ENCODE results near the gene SEPTIN1.
"Not testable (repeated sequence)": the region's sequence is repeated elsewhere in the genome, so short reads cannot be mapped to it uniquely, and the experiment has no call there.

Gene SEPTIN1

DNA sequence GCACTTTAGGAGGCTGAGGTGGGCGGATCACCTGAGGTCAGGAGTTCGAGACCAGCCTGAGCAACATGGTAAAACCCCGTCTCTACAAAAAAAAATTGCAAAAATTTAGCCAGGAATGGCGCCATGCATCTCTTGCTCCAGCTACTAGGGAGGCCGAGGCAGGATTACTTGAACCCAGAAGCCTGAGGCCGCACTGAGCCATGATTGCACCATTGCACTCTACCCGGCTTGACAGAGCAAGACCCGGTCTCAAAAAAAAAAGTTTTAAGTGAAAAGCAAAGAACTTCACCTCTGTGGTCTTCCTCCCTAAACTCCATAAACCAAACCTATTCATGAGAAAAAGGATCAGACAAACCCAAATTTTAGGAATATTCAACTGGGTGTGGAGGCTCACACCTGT, 34.2 kb downstream of the SEPTIN1 start:
- H3K4me1 ChIP-seq (ENCODE audit: control insufficient read depth, insufficient read depth, low read length) = no peaks in the 10 kb centered on the region
- no peak overlapping the region for H3K4me3 ChIP-seq (ENCODE audit: low read depth, low read length)
- TF ChIP-seq ZNF585B (tag by site-specific recombination; IDR thresholded peaks at IDR 0.05) (no peak), ZNF202 (tag by site-specific recombination; IDR thresholded peaks at IDR 0.05; ENCODE audit: borderline replicate concordance) (no peak), ZBTB48 (tag by site-specific recombination; IDR thresholded peaks at IDR 0.05) (no peak), ZNF311 (tag by site-specific recombination; IDR thresholded peaks at IDR 0.05; ENCODE audit: borderline replicate concordance) (no peak), KLF16 (tag by site-specific recombination; IDR thresholded peaks at IDR 0.05) (no peak)
- ChIA-PET CTCF (no interaction called here), POLR2A (interaction anchor here (1.1 to 1.2 kb wide), 2 partner anchors 9 to 23 kb away, joined by 3 to 4 read pairs; no protein-coding TSS in a partner anchor)
- H3K27ac ChIP-seq (ENCODE audit: extremely low read depth, low read depth, low read length) = no peak overlapping the region
- H3K9me3 ChIP-seq (ENCODE audit: control insufficient read depth, insufficient read depth, low read depth, low read length) = no peaks in the 10 kb centered on the region
- peaks cover 5 to 35% of the 10 kb centered on the region in 2 experiments; a peak in 2 of 3 replicates for H3K36me3 ChIP-seq (ENCODE audit: control insufficient read depth in 2 of 2, insufficient read depth in 1 of 2, low read length in 2 of 2)

DNA sequence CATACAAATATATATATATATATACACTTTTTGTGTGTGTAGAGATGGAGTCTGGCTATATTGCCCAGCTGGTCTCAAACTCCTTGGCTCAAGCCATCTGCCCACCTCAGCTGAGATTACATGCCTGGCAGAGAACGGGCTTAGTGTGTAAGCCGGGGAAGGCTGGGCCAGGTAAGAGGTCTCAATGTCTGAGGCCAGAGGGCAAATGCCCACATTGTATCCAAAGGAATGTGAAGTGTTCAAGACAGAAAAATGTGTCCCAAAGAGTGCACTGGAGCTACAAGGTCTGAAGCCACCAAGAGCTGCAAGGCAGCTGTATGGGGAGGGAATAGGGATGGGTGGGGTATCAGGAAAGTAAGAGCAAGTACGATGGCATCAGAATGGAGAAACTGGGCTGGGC, 36.1 kb downstream of the SEPTIN1 start:
- POLR2A ChIA-PET = interaction anchor here (1.0 kb wide), 1 partner anchor 9 kb away, joined by 3 read pairs; the partner anchor contains the start of gene CD2BP2
- no peaks in the 10 kb centered on the region for H3K9me3 ChIP-seq (ENCODE audit: control insufficient read depth, insufficient read depth, low read depth, low read length)
- no peak overlapping the region for H3K27ac ChIP-seq (ENCODE audit: extremely low read depth, low read depth, low read length)
- TF ChIP-seq ZNF426 (tag by site-specific recombination; IDR thresholded peaks at IDR 0.05) (no peak), ZNF473 (tag by site-specific recombination; IDR thresholded peaks at IDR 0.05) (no peak), REPIN1 (tag by site-specific recombination; IDR thresholded peaks at IDR 0.05; ENCODE audit: low read depth) (no peak), ZNF571 (tag by site-specific recombination; IDR thresholded peaks at IDR 0.05) (no peak), RBAK (tag by site-specific recombination; IDR thresholded peaks at IDR 0.05) (no peak), ZNF184 (tag by site-specific recombination; IDR thresholded peaks at IDR 0.05) (no peak), ZNF645 (tag by site-specific recombination; IDR thresholded peaks at IDR 0.05) (no peak), ZNF24 (tag by site-specific recombination; IDR thresholded peaks at IDR 0.05) (no peak), ZSCAN16 (tag by site-specific recombination; IDR thresholded peaks at IDR 0.05) (no peak), ZNF513 (tag by site-specific recombination; IDR thresholded peaks at IDR 0.05) (no peak), ZNF140 (tag by site-specific recombination; IDR thresholded peaks at IDR 0.05) (no peak), ZNF561 (tag by site-specific recombination; IDR thresholded peaks at IDR 0.05; ENCODE audit: borderline replicate concordance) (no peak), GLIS1 (tag by site-specific recombination; IDR thresholded peaks at IDR 0.05) (no peak)
- TF ChIP-seq, protein P1, sequence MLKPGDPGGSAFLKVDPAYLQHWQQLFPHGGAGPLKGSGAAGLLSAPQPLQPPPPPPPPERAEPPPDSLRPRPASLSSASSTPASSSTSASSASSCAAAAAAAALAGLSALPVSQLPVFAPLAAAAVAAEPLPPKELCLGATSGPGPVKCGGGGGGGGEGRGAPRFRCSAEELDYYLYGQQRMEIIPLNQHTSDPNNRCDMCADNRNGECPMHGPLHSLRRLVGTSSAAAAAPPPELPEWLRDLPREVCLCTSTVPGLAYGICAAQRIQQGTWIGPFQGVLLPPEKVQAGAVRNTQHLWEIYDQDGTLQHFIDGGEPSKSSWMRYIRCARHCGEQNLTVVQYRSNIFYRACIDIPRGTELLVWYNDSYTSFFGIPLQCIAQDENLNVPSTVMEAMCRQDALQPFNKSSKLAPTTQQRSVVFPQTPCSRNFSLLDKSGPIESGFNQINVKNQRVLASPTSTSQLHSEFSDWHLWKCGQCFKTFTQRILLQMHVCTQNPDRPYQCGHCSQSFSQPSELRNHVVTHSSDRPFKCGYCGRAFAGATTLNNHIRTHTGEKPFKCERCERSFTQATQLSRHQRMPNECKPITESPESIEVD (tag by site-specific recombination; IDR thresholded peaks at IDR 0.05) = no peak
- TF ChIP-seq, protein P2, sequence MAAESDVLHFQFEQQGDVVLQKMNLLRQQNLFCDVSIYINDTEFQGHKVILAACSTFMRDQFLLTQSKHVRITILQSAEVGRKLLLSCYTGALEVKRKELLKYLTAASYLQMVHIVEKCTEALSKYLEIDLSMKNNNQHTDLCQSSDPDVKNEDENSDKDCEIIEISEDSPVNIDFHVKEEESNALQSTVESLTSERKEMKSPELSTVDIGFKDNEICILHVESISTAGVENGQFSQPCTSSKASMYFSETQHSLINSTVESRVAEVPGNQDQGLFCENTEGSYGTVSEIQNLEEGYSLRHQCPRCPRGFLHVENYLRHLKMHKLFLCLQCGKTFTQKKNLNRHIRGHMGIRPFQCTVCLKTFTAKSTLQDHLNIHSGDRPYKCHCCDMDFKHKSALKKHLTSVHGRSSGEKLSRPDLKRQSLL (tag by site-specific recombination; IDR thresholded peaks at IDR 0.05) = no peak
- H3K4me3 ChIP-seq (ENCODE audit: low read depth, low read length) = no peak overlapping the region
- no peaks in the 10 kb centered on the region for H3K4me1 ChIP-seq (ENCODE audit: control insufficient read depth, insufficient read depth, low read length)
- peaks cover 5 to 17% of the 10 kb centered on the region in 2 experiments; a peak in 2 of 3 replicates for H3K36me3 ChIP-seq (ENCODE audit: control insufficient read depth in 2 of 2, insufficient read depth in 1 of 2, low read length in 2 of 2)
- CTCF ChIA-PET = interaction anchor here (0.6 to 0.9 kb wide), 2 partner anchors 249 to 255 kb away, joined by 3 to 5 read pairs; partner anchors contain the start of gene TBX6

DNA sequence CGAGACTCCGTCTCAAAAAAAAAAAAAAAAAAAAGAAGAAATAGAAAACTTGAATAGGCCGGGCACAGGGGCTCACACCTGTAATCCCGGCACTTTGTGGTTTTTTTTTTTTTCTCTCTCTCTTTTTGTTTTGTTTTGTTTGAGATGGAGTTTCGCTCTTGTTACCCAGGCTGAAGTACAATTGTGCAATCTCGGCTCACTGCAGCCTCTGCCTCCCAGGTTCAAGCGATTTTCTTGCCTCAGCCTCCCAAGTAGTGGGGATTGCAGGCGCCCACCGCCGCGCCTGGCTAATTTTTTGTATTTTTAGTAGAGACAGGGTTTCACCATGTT, 38.9 kb downstream of the SEPTIN1 start:
- H3K4me3 ChIP-seq (ENCODE audit: low read depth, low read length); H3K4me1 ChIP-seq (ENCODE audit: control insufficient read depth, insufficient read depth, low read length); H3K9me3 ChIP-seq (ENCODE audit: control insufficient read depth, insufficient read depth, low read depth, low read length); H3K36me3 ChIP-seq (ENCODE audit: control insufficient read depth in 2 of 2, insufficient read depth in 1 of 2, low read length in 2 of 2); H3K27ac ChIP-seq (ENCODE audit: extremely low read depth, low read depth, low read length): not testable (repeated sequence)
- ChIA-PET CTCF (interaction anchor here (0.6 to 1.3 kb wide), 2 partner anchors 66 to 314 kb away, joined by 3 to 4 read pairs; no protein-coding TSS in a partner anchor), POLR2A (interaction anchor here (1.1 kb wide), 1 partner anchor 8 kb away, joined by 3 read pairs; no protein-coding TSS in a partner anchor)

Measured in HEK293 (cell line).